HG03521 (cell line): ENCODE data around the gene CYBB.

Experiments
- ATAC-seq: cut with Tn5 transposase; IDR thresholded peaks from one replicate; pipeline ENCODE4 v1.9.1; 2021; ENCODE audit warnings: mild to moderate bottlenecking, moderate library complexity; ENCODE audit not compliant: unreplicated experiment

The CYBB gene

GRCh38 chrX:37834937-37835336 lies 55.1 kb downstream of the CYBB start:
- ATAC-seq: no peak

DNA sequence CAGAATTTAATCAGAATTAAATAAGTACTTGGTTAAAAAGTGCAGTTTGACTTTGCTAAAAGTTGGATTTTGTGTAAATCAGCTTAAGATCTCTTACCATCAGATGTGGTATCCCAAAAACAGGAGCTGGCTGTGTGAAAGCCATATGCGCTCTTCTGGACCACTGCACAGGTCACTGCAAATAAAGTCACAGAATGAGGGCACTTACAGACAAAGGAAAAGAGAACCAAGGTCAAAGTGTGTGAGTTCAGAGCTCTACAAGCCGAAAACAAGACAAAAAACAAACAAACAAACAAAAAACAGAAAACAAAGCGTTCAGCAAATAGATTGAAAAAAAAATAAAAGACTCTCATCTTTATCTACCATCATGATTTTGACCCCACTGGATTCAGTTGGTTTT lies 61.1 kb downstream of the CYBB start:
- ATAC-seq: no peak

GRCh38 chrX:37844622-37845021 lies 64.8 kb downstream of the CYBB start:
- ATAC-seq: no peak

DNA sequence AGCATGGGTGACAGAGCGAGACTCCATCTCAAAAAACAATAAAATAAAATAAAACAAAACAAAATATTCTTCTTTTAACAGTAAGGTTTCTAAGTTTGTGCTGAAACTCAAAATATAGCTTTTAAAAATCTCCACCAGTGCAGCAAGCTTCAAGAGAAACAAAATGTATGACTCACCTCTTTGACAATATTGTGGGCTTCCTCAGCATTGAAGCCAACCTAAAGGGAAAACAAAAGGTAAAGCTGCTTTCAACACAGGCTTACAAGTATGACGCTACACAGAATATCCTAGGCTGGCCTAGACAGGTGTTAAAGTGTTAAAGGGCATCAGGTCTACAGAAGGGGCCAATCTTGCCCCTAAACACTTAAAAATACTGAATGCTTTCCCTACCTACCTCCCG lies 66.3 kb downstream of the CYBB start:
- no peak for ATAC-seq

- ATAC-seq: no peak
These were observed 66.7 kb downstream of the CYBB start for GRCh38 chrX:37846558-37846933.

GRCh38 chrX:37846934-37847732 lies 67.3 kb downstream of the CYBB start, which contains the start of gene DYNLT3:
Gene DYNLT3 (minus strand): TSS chrX:37847571. CDS start chrX:37847510, 61 bp downstream.
- peak; percentile 100 for ATAC-seq

DNA sequence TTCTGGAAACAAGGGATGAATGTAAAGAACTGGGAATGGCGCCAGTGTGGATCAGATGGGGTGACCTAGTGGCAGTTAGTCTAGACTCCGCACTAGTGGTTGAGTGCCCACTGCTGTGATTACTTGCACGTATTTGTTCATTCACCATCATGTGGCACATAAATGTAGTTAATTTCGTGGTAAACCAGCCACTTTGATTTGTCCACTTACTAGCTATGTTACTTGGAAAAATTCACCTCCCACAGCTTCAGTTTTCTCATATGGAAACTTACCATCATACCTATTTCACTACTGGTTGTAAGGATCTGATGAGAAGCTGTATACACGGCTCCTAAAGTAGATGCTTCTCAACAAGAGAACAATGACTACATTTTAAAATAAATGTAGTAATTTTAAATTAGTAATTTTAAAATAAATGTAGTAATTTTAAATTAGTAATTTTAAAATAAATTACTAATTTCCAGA lies 67.9 kb downstream of the CYBB start:
- ATAC-seq: no peak

GRCh38 chrX:37854148-37854547 lies 74.3 kb downstream of the CYBB start:
- no peak for ATAC-seq

DNA sequence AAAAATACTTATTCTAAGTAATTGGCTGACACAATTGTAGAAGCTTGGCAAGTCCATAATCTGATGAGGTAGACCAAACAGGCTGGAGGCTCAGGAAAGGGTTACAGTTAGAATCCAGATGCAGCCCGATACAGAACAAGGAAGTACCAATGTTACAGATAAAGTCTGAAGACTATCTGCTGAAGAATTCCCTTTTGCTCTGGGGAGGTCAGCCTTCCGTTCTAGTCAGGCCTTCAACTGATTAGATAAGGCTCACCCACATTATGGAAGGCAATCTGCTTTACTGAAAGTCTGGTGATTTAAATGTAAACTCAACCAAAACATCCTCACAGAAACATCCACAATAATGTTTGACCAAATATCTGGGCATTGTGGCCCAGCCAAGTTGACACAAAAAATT lies 74.9 kb downstream of the CYBB start:
- no peak for ATAC-seq

DNA sequence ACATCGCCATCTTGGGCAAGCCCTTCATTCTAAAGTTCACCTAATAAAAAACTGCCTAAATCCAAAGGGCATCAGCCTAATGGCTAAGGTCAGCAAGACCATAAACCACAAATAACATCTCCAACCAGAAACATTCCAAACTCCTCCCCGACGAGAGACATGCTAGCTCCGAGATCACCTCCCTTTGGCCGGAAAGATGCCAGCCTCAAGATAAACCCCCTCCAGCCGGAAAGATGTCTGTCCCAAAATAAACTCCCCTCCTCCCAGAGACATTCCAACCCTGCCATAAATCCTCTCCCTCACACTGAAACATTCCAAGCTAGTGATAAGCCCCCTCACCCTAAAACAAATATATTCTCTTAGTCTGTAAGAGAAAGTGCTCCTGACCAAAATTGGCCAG lies 80.9 kb downstream of the CYBB start:
- ATAC-seq: no peak

GRCh38 chrX:37862851-37863250 lies 83.0 kb downstream of the CYBB start:
- ATAC-seq: no peak
